HUDEP-2 (cell line): ENCODE data around the gene EIF1.
A peak's percentile ranks its signal among the peaks of the same experiment; 100 is the strongest.

Experiments
- DNase-seq, 76 experiments: peaks; one replicate each; lab custom pipeline; 2025; ENCODE audit not compliant: unreplicated experiment in 76 of 76; lab: John Stamatoyannopoulos, UW

Gene EIF1

GRCh38 chr17:41731836-41732235 lies 43.2 kb downstream of the EIF1 start:
- DNase-seq, result no peak

GRCh38 chr17:41733348-41734138 lies 44.9 kb downstream of the EIF1 start:
- no peak for DNase-seq

GRCh38 chr17:41734139-41734948 lies 45.7 kb downstream of the EIF1 start, which contains the start of gene HAP1:
HAP1 (minus strand) TSS chr17:41734643; CDS start chr17:41734634, 9 bp downstream.
- DNase-seq, result peak in 1 of 76 experiments; percentile 11

GRCh38 chr17:41734949-41735313 lies 46.2 kb downstream of the EIF1 start:
- no peak for DNase-seq

GRCh38 chr17:41735744-41736143 lies 47.1 kb downstream of the EIF1 start:
- DNase-seq, result no peak

- no peak for DNase-seq
Observed at GRCh38 chr17:41736983-41737679, 48.4 kb downstream of the EIF1 start.

GRCh38 chr17:41737680-41738023 lies 49.0 kb downstream of the EIF1 start:
- no peak for DNase-seq

GRCh38 chr17:41738077-41738800 lies 49.6 kb downstream of the EIF1 start:
- DNase-seq, result peak in 71 of 76 experiments; percentile 5 to 84 (median 62)

- DNase-seq, result no peak
Observed at GRCh38 chr17:41738801-41739112, 50.1 kb downstream of the EIF1 start.

- no peak for DNase-seq
Observed at GRCh38 chr17:41739661-41740352, 51.1 kb downstream of the EIF1 start.

GRCh38 chr17:41740506-41740905 lies 51.8 kb downstream of the EIF1 start:
- DNase-seq, result no peak

GRCh38 chr17:41741709-41742108 lies 53.0 kb downstream of the EIF1 start:
- DNase-seq, result no peak
